Activated naive CD4-positive, alpha-beta T cell treated with anti-CD3 and anti-CD28 coated beads, Interleukin-2, amount 50 U/mL, for 16 hours (primary cell): Measurements from ENCODE around the gene SH3GLB1.

Source experiments
- DNase-seq: peaks from one replicate; pipeline ENCODE4 v3.0.0-alpha.2; 2020

The SH3GLB1 gene

DNA sequence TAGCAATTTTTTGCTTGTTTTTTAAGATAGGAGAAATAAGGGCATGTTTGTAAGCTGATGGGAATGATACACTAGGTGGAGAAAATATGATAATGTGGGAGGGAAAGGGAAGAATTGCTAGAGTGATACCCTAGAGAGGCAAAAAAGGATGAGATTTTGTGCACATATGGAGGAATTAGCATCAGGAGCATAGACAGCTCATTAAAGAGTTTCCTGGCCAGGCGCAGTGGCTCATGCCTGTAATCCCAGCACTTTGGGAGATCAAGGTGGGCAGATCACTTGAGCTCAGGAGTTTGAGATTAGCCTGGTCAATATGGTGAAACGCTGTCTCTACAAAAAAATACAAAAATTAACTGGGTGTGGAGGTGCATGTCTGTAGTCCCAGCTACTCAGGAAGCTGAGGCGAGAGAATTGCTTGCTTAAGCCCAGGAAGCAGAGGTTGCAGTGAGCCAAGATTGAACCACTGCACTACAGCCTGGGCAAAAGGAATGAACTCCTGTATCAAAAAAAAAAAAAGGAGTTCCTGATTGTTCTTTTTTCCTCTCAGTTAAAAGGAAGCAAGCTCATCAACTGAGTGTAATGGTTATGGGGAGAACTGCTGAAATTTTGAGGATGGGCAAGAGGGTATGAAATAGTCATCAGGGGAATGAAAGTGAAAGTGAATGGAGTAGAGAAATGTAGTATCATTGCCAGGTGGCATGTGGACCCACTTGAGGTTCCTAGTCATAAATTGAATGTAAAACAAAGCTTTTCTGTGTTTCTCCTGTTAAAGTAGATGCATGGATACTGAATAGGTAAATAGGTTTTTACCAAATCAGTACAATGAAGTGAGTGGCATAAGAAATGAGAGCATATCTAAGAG is 35.5 kb downstream of the SH3GLB1 start:
- DNase-seq, result no peak

DNA sequence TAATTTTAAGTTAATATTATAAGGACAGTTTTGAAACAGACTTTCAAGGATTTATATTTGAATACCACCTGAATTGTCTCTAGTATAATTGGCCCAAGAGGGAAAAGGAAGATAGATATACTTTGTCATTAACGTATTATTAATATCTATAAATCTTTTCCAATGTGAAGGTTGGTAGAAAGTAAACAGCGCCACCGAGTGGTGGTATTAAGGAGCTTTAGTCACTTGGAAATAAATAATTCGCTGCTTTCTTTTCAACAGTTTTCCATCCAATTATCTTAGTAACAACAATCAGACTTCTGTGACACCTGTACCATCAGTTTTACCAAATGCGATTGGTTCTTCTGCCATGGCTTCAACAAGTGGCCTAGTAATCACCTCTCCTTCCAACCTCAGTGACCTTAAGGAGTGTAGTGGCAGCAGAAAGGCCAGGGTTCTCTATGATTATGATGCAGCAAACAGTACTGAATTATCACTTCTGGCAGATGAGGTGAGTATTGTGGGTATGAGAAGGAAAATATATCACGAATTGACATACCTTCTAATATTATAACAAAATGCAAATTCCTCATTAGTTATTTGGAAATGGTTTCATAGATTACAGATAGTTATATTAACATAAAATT is 37.7 kb downstream of the SH3GLB1 start:
- peak; percentile 36 for DNase-seq

DNA sequence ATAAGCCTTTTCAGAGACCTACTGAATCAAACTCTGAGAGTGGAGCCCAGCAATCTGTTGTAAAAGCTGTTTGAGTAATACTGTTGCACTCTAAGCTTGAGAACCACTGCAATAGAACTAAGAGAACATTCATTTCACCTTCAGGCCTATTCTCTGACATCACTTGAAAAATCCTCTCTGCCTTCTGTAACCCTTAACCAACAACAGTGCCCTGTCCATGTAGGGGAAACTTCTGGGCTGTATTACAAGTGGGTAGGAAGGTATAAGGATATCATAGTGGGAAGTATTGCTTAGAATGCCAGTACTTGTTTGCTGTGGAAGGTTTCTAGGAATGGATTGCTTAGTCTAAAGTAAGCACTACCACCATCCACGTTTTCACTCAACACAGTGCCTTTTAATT is 42.9 kb downstream of the SH3GLB1 start:
- no peak for DNase-seq

DNA sequence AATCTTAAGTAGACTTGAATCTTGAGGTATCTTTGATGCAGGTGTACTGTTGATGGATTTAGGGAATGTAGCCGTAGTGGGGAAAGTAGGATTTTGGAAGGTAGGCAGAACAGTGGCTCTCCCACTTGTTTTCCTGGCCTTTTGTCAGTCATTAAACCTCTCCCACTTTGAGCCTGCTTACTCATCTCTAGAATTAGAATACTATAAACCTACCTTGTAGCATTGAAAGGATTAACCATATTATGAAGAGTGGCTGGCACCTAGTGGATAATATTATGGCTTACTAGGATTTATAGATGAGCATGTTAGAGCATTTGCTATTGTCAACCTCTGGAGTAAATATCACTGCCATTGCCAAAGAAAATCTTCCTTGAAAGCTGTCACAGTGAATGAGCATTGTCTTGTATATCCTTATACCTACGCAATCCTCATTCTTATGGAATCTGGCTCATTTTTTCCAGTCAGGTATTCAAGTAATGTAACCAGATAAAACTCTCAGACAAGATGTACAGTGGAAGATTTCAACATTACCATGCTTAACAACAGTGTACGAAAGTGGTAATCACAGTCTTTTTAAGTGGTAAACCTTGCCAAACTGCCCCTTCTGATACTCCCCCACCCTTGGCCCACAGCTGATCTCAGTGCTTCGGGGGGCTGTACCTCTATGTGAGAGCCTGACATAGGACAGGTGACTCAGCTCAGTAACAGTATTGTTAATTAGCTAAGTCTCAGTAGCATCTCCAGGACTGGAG is 44.4 kb downstream of the SH3GLB1 start:
- DNase-seq, result no peak

DNA sequence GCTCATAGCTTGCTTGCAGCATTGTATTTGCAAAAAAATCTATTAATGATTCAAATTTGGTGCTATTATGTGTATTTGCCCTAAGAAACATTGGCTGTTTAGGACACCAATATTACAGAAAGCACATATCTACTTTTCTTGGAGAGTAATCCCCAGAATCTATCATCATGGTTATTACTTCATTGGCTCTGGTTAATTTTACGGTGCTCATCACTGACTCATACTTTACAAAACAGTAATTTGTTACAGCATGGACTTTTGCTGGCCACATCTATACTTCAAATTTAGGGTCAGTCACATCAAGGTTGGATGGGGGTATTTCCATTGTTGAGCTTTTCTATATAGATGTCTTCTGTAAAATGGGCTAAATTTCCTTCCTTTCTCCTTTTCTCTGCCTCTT is 45.7 kb downstream of the SH3GLB1 start:
- DNase-seq, result no peak

DNA sequence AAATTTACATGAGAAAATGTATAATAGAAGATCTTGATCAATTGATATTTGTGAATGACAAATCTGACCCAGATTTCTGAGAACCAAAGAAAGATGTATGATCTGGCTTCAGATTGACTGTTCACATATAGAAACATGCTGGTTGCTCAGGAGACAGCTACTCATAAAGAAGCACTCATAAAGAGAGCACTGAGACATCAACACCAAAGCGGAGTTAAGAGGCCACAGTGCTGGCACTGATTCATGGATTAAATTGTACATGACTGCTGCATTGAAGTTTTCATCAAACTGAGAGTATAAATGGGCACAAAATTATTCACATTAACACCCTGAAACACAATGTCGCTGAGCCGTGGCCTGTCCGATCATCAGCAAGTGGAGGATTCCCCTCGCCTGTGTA is 46.2 kb downstream of the SH3GLB1 start:
- no peak for DNase-seq

DNA sequence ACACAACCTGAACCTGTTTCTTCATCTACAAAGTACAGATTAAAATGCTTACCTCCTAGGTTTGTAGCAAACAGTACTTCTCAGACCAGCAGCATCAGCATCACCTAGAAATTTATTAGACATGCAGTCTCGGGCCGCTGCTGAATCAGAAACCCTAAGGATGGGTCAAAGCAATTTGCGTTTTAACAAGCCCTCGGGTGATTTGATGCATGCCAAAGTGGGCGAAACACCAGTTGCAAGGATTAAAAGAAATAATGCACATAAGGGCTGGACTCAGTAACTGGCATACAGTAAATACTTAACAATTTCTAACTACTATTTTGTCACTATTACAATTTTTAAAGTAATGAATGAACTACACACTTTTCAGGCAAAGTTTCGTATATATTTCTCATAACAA is 47.5 kb downstream of the SH3GLB1 start:
- no peak for DNase-seq

DNA sequence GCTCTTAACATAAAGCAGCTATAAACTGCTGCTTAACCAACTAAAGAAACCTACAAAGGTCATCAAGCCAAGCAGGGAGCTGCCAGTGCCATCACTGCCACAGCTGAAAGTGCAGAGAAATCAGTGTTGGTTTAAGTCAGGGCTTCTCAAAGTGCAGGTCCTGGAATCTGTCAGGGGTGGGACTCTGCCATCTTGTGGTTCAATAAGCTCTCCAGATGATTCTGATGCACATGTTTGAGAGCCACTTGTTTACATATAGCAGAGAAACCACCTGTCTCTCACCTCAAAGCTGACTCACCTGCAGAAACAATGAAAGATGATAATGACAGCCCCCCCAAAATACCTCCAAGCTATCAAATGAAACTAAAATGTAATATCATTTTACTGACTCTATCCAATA is 49.3 kb downstream of the SH3GLB1 start:
- DNase-seq, result no peak

DNA sequence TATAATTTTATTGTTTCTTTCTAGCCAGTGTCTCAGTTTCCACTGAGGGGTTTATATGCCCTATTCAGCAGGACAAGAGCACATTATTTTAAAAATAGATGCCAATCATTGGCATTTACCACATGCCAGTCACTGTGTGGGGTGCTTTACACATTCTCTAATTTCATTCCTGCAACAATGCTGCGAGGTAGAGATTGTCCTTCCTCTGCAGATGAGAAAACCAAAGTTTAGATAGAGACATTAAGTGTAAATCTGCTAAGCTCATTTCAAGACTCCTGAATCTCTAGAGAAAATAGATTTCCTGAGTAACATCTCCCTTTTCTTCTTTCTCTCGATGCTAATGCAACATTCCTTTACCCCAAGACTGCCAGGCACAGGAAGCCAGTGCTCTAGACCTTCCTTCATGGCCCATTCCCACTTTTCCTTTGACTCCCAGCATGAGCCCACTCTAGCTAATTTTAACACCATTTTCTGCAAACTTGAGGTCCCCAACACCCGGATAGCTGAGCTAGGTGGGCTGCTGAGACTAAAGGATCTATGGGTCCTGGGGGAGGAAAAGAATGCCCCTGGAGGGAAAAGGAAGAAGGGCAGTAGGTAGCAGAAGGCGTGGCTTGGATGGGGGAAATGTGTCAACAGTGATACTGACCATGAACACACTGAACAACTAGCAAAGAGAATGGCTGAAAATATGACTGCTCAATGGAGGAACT is 50.0 kb downstream of the SH3GLB1 start:
- DNase-seq, result no peak

DNA sequence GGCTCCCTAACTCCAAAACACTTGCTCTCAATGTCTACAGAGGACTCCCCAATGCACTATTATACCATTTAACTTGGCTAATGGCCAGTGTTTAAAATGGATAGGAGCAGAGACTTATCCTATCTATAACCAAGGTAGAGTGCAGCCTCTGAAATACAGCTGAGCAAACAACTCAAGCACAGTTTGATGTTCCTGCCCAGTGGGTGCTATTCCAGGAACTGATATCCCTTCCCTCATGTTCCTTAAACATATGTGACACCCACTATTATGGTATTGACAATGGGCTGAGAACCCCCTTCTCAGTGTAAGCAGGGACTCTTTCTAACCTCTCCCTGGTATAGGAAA is 51.7 kb downstream of the SH3GLB1 start:
- no peak for DNase-seq

DNA sequence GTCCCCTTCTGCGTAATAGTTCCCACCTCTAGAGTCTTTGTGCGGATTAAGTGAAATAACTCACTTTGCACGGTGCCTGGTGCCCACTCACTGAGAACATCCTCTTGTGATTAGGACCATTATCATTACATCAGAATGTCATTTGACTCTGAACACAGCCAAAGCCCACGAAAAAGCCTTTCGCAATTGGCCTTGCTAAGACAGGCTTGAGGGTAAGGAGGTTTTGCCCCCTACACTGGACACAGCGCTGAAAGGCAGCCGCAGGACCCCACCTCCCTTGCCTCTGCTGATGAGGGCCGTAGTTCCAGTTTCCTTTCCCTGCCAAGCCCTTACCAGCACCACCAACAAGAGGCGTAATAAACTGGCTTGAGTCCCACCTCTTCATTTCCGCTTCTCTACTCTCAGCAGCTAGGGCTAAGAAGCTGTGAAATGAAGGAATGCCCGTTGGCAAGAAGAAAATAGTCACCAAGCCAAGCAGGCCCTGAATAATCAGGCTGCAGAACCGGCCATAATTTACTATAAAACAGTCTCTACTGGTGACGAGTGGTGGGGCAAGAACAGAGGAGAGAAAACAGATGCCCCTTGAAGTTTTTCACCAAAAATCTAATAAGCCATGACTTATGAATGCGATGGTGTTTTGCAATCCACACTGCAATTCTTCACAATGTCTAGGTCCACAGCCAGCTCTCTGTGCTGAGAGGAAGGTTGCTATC is 53.1 kb downstream of the SH3GLB1 start:
- DNase-seq, result no peak

DNA sequence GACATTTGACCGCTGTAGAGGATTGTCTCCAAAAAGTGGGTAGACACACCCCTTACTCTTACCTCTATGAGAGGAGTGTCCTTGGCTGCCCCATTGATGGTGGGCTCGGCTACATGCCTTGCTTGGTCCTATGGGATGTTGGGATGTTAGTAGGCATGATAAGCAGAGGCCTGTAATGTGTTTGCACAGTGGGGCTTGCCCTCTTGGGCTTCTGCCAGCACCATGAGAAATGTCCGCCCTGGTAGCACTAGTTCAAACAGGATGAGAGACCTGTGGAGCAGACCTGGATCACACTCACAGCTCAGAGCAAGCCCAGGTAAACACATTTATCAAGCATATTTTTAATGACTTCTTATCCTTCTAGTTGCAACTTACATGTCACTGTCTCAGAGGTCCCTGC is 54.2 kb downstream of the SH3GLB1 start:
- DNase-seq, result no peak

DNA sequence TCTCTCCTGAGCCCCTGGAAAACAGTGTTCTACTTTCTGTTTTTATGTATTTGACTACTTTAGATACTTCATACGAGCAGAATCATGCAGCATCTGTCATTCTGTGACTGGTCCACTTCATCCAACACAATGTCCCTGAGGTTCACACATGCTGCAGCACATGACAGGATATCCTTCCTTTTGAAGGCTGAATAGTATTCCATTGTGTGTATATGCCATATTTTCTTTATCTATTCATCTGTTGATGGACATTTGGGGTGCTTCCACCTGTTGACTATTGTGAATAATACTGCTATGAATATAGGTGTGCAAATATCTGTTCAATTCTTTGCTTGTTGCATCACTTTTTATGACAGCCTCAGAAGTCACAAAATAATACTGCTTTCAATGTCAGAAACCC is 55.8 kb downstream of the SH3GLB1 start:
- no peak for DNase-seq

DNA sequence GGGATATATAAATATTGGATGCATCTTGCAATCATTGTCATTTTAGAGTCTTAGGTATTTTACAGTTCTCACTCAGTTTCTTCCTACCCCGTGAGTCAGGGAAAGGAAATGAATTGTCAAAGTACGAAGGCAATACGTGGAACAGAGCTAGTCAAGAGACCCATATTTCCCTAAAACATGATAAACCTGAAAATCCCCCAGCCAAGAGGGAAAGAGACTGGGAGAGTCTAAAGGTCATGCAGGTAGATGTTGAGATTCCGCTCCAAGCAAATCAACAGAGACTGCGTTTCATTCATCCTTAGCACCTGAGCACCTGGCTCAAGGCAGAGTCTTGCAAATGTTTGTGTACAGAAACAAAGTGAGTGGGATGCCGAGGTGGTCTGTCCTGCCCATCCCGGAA is 58.0 kb downstream of the SH3GLB1 start:
- no peak for DNase-seq

DNA sequence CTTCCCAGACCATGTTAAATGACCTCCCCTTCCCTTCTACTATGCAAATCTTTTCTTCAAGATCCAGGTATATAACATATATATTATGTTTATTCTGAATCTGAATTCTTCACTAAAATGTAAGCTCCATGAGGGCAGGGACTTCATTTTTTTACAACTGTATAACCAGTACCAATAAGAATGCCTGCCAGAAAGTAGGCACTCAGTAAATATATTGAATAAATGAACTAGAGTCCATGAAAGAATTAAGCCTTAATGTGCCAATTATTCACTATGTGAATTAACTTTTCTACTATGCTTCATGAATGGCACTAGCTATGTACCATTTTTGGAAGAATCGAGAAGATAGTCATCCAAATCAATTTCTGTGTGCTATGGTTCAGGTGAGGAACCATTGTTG is 60.1 kb downstream of the SH3GLB1 start:
- no peak for DNase-seq

DNA sequence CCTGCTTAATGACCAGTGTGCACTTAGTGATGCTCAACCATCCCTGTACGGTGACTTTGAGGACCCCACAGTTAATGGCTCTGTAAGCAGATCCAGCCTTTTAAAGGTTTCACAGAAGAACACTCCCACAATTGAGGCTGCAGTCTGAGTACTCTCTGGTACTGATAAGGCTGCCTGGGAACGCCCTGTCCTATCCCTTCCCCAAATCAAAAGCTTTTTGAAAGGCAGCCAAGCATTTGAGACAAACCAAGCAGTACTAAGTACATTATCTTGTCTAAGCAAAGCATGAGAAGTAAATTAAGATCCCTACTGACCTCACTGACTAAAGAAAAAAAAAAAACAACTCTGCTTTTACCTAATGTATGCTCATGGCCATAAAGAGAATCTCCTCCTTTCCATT is 60.7 kb downstream of the SH3GLB1 start:
- no peak for DNase-seq

DNA sequence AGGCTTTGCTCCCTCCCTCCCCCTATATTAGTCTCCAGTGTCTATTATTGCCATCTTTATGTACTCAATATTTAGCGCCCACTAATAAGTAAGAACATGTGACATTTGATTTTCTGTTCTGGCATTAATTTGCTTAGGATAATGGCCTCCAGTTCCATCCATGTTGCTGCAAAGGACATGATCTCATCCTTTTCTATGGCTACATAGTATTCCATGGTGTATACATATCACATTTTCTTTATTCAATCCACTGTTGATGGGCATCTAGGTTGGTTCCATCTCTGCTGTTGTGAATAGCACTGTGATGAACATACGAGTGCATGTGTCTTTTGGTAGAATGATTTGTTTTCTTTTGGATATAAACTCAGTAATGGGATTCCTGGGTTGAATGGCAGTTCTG is 61.3 kb downstream of the SH3GLB1 start:
- no peak for DNase-seq

DNA sequence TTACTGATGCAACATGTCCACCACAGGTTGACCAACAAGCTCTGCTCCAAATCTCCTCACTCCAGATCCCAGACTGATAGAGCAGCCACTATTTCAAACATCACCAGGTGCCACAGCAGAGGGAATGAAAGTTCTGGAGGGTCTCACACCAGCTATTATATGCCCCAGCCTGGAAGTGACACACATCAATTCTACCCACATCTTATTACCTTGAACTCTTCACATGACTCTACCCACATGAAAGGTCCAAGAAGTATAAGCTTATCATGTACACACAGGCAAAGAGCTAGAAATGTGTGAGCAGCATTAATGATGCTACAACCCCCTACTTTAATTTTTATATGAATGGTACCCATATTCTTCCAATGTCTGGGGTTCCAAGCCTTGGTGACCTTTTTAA is 64.2 kb downstream of the SH3GLB1 start:
- no peak for DNase-seq

DNA sequence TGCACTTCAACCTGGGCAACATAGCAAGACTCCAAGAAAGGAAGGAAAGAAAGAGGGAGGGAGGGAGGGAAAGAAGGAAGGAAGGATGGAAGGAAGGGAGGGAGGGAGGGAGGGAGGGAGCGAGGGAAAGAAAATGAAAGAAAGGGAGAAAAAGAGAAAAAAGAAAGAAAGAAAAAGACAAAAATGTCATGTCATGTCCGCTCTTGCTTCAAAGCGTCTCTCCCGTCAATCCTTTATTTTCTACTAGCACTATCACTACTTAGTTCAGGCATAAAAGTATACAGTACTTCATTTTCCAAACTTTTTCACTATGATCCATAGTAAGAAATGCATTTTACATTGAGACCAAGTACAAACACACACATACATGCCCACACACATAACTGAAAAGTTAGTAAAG is 64.7 kb downstream of the SH3GLB1 start:
- no peak for DNase-seq

DNA sequence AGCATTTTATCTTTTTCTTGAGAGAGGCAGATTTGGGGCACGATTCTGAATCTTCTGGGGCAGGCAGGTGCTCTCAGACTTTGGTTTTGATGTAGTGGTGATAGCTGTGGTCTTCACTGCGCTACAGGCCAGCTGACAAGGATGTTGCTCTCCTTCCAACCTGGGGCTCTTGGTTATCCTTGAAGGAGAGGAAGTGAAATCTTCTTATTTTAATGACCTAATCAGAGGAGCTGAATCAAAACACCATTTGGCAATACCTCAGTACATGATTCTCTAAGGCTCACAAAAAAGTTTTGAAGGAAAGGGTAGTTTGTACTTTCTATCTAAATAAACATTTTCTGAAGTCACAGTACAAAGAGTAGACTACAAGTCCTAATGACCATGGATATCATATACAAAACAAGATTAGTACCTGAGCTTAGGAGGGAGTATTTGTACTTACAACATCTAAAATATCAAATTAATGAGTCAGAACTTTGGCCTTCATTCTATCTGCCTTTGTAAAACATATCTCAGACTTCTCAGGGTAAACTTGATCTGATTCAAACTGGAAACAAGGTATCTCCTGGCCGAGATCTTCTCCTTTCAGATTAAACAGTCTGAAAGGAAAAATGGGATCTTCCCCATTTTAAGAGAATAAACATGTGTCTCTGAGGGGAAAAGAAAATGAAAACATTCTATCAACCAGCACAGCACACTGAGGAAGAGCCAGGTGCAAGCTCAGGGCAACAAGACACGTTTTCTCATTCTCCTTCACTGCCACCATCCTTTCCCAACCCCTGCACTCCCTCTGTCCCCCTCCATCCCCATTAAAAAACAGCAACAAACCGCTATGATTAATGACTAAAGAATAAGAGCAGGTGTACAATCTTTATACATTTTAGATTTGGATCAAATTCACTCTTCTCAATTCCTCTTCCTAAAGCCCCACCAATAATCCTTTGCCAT is 69.2 kb downstream of the SH3GLB1 start:
- DNase-seq, result no peak
